GM12878 (cell line): ENCODE data around the gene LATS2. TPM values are rescaled to one million over a fixed set of nuclear protein-coding genes. Genes with fewer than 3 reads are reported as not detected.

ENCODE experiments used
- ATAC-seq: fragments of 200-7000 bp; cut with Tn5 transposase; 3 replicates; pipeline ENCODE4 v1.9.1; 2020; ENCODE audit warnings: mild to moderate bottlenecking, moderate library complexity
- BruUV-seq: library from RNA; stranded (reverse); fragments of 400-500 nt; replicated peaks from 2 replicates; lab custom pipeline; 2021; lab: Mats Ljungman, UMichigan
- CTCF ChIA-PET: fragments of 300-600 bp; sonication (Branson Sonifier 250); formaldehyde crosslinking; extraction: SDS; loops from one replicate; lab custom pipeline; 2021; ENCODE audit warnings: inconsistent platforms; lab: Yijun Ruan, JAX
- POLR2A ChIA-PET: fragments of 350-600 bp; formaldehyde crosslinking; extraction: SDS; loops from one replicate; lab custom pipeline; 2021; ENCODE audit warnings: inconsistent platforms; lab: Charles Lee
- RAD21 ChIA-PET: fragments of 300-600 bp; sonication (Branson Sonifier 250); formaldehyde crosslinking; loops from one replicate; lab custom pipeline; 2023; ENCODE audit warnings: antibody characterized with exemption; ENCODE audit not compliant: unreplicated experiment; lab: Charles Lee
- SMC1A ChIA-PET: fragments of 300-600 bp; sonication (Branson Sonifier 250); formaldehyde crosslinking; loops from one replicate; lab custom pipeline; 2023; ENCODE audit not compliant: unreplicated experiment, uncharacterized antibody; lab: Charles Lee
- DNase-seq: peaks from one replicate; pipeline ENCODE4 v3.0.0-alpha.2; 2011; ENCODE audit warnings: low read depth, low spot score
- FAIRE-seq: peaks from 3 replicates; lab custom pipeline; 2011; peaks lifted over from hg19 to GRCh38; lab: Jason Lieb, UNC
- H2AFZ ChIP-seq: 2 replicates; pipeline ENCODE4 v1.6.0; 2011; ENCODE audit warnings: low read depth, low read length, control low read depth; ENCODE audit not compliant: control insufficient read depth
- H3K27ac ChIP-seq: 2 replicates; pipeline ENCODE4 v1.5.1; 2011; ENCODE audit warnings: control low read depth; ENCODE audit not compliant: control insufficient read depth, insufficient read depth
- H3K27me3 ChIP-seq, 2 experiments: replicated peaks in 1 of 2; 2 replicates each; pipeline versions ENCODE4 v1.6.0 to v1.6.1; 2011; ENCODE audit warnings: low read length in 1 of 2; ENCODE audit not compliant: control insufficient read depth in 2 of 2, insufficient read depth in 2 of 2
- H3K36me3 ChIP-seq, 2 experiments: 2 replicates each; pipeline ENCODE4 v1.5.1; 2011; ENCODE audit warnings: low read length in 1 of 2; ENCODE audit not compliant: control insufficient read depth in 2 of 2, insufficient read depth in 2 of 2
- H3K4me1 ChIP-seq: 2 replicates; pipeline ENCODE4 v1.6.1; 2011; ENCODE audit warnings: mild to moderate bottlenecking, low read length, moderate library complexity, mixed read lengths; ENCODE audit not compliant: control insufficient read depth, insufficient read depth
- H3K4me2 ChIP-seq: 2 replicates; pipeline ENCODE4 v1.6.0; 2011; ENCODE audit warnings: control low read depth; ENCODE audit not compliant: control insufficient read depth, insufficient read depth
- H3K4me3 ChIP-seq: fragments of 200-600 bp; sonication (generic); 2 replicates; pipeline ENCODE4 v1.5.1; 2016
- H3K79me2 ChIP-seq: 2 replicates; pipeline ENCODE4 v1.6.0; 2011; ENCODE audit warnings: low read length; ENCODE audit not compliant: control insufficient read depth, insufficient read depth
- H3K9ac ChIP-seq: 2 replicates; pipeline ENCODE4 v1.8.0; 2011; ENCODE audit warnings: low read length, control low read depth, mixed read lengths; ENCODE audit not compliant: control insufficient read depth, insufficient read depth
- H3K9me3 ChIP-seq: replicated peaks from 3 replicates; pipeline ENCODE4 v1.5.1; 2011; ENCODE audit warnings: mild to moderate bottlenecking, low read length; ENCODE audit not compliant: control insufficient read depth, insufficient read depth
- H4K20me1 ChIP-seq: 2 replicates; pipeline ENCODE4 v1.6.0; 2011; ENCODE audit not compliant: control insufficient read depth, insufficient read depth
- ASH2L ChIP-seq: fragments of 300-600, 200-600 bp; sonication (generic); IDR thresholded peaks from 2 replicates; pipeline ENCODE4 v1.6.1; 2017; ENCODE audit warnings: low read depth, mild to moderate bottlenecking, borderline replicate concordance
- BCL11A ChIP-seq: IDR thresholded peaks from 2 replicates; pipeline ENCODE4 v1.6.1; 2011; ENCODE audit warnings: low read depth, low read length
- BRCA1 ChIP-seq: IDR thresholded peaks from 2 replicates; pipeline ENCODE4 v1.6.1; 2011; ENCODE audit warnings: low read depth, low read length, improper control_type of control experiment
- E2F4 ChIP-seq: IDR thresholded peaks from 2 replicates; pipeline ENCODE4 v1.6.1; 2012; ENCODE audit warnings: low read depth, low read length, improper control_type of control experiment
- LARP7 ChIP-seq: fragments of 450-650 bp; IDR thresholded peaks from 2 replicates; pipeline ENCODE4 v1.6.1; 2017; ENCODE audit warnings: mild to moderate bottlenecking
- RCOR1 ChIP-seq: conservative IDR thresholded peaks from 2 replicates; pipeline ENCODE4 v1.6.1; 2012; ENCODE audit warnings: low read depth, low read length, improper control_type of control experiment
- ZBED1 ChIP-seq: IDR thresholded peaks from 2 replicates; pipeline ENCODE4 v1.6.1; 2016; ENCODE audit warnings: borderline replicate concordance
- ZNF24 ChIP-seq: fragments of 450-650 bp; IDR thresholded peaks from 2 replicates; pipeline ENCODE4 v1.6.1; 2017; ENCODE audit warnings: antibody characterized with exemption, mild to moderate bottlenecking
- WGBS: methylation state at CpG from one replicate; pipeline ENCODE4 v1.1.6; 2016; ENCODE audit warnings: low lambda C conversion rate; ENCODE audit not compliant: insufficient replicate concordance, insufficient coverage; ENCODE audit errors: missing lambda C conversion rate; 5-methylcytosine and 5-hydroxymethylcytosine counted together
- in situ Hi-C: fragments of 300-500 bp; cut with MboI; formaldehyde crosslinking; loops from 9 replicates; pipeline ENCODE4 v1.14.3; 2018; ENCODE audit warnings: mixed read lengths
- intact Hi-C: fragments of 100-400 bp; cut with micrococcal nuclease; formaldehyde crosslinking; loops from one replicate; pipeline ENCODE4 v1.14.2; 2022; ENCODE audit not compliant: unreplicated experiment
- polyA plus RNA-seq, 11 experiments: library from polyadenylated mRNA; depleted of rRNA in 4 of 11; unstranded in 6 of 11; stranded (reverse) in 5 of 11; fragments of >200 nt; fragmentation: Nextera tagmentation in 4 of 11; fragmentation: Illumina TruSeq in 1 of 11; extraction: Ambion mirVana in 4 of 11; extraction: Trizol in 1 of 11; gene quantifications; 1 replicate in 1 of 11; 2 replicates in 10 of 11; pipeline versions ENCODE4 v1.2.1 to v1.2.3, GENCODE V29; 2011 to 2016; ENCODE audit warnings: inconsistent platforms in 2 of 11, missing spikeins in 2 of 11, low read depth in 1 of 11
- total RNA-seq, 4 experiments: library from RNA; depleted of rRNA in 3 of 4; stranded (reverse); fragments of >200 nt in 3 of 4; fragmentation: Illumina TruSeq in 1 of 4; extraction: Trizol in 1 of 4; gene quantifications; 2 replicates each; pipeline versions ENCODE4 v1.2.1 to v1.2.3, GENCODE V29; 2013 to 2021
- TF ChIP-seq, protein P1 (sequence below): fragments of 450-650 bp; IDR thresholded peaks from 2 replicates; pipeline ENCODE4 v1.6.1; 2017; ENCODE audit warnings: low read depth, mild to moderate bottlenecking, moderate library complexity

LATS2 gene
- total and polyA plus RNA-seq, 10 of the 15 experiments (the other 5 are each of a cell fraction or from before 2014, with no cell fraction given): 0.90 to 7.8 (median 2.0) TPM

DNA sequence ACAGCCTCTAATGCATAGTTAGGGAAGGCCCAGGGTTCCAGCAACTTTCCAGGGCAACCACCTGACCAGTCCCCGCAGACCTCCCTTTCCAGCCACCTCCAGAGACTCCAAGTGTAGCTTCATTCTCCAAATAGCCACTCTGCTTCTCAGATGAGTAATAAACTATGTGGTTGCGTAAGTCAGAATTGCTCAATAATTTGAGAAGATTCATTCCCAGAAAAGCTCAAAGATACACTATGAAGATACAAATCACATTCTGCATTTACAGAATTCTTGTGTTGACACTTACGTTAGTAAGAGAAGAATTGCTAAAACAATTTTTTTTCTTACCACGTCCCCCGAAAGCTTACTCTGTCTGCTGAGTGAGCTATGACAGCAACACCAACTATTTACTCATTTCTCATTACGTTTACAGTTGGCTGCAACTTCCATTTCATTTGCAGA is 8.2 kb upstream of the LATS2 start:
- Histone ChIP-seq H3K27me3 (no peaks in the 10 kb centered on the region), H3K4me1 (peaks cover 2% of the 10 kb centered on the region), H3K9me3 (no peaks in the 10 kb centered on the region), H3K36me3 (no peaks in the 10 kb centered on the region), H3K9ac (no peak overlapping the region), H2AFZ (no peak overlapping the region), H3K4me3 (no peak overlapping the region), H3K27ac (no peak overlapping the region), H3K79me2 (no peaks in the 10 kb centered on the region), H3K4me2 (no peak overlapping the region), H4K20me1 (no peaks in the 10 kb centered on the region)
- WGBS: 26% methylated on average over 6 of the region's 6 CpGs
- intact Hi-C loops: loop anchor here (10.0 kb wide), 1 partner anchor 125 kb away; no protein-coding TSS in a partner anchor
- ATAC-seq (no peak), DNase-seq (no peak), FAIRE-seq (no peak)
- no TSS peak for BruUV-seq
- ChIA-PET RAD21 (no interaction called here), POLR2A (interaction anchor here (1.3 kb wide), 1 partner anchor 26 kb away, joined by 3 read pairs; no protein-coding TSS in a partner anchor), CTCF (interaction anchor here (0.6 kb wide), 1 partner anchor 1743 kb away, joined by 3 read pairs; no protein-coding TSS in a partner anchor), SMC1A (interaction anchor here (1.0 kb wide), 1 partner anchor 11 kb away, joined by 3 read pairs; no protein-coding TSS in a partner anchor)
- in situ Hi-C loops: no loop called here
- TF ChIP-seq ZNF24 (no peak), ZBED1 (no peak)
- TF ChIP-seq, protein P1, sequence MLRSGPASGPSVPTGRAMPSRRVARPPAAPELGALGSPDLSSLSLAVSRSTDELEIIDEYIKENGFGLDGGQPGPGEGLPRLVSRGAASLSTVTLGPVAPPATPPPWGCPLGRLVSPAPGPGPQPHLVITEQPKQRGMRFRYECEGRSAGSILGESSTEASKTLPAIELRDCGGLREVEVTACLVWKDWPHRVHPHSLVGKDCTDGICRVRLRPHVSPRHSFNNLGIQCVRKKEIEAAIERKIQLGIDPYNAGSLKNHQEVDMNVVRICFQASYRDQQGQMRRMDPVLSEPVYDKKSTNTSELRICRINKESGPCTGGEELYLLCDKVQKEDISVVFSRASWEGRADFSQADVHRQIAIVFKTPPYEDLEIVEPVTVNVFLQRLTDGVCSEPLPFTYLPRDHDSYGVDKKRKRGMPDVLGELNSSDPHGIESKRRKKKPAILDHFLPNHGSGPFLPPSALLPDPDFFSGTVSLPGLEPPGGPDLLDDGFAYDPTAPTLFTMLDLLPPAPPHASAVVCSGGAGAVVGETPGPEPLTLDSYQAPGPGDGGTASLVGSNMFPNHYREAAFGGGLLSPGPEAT: no peak

DNA sequence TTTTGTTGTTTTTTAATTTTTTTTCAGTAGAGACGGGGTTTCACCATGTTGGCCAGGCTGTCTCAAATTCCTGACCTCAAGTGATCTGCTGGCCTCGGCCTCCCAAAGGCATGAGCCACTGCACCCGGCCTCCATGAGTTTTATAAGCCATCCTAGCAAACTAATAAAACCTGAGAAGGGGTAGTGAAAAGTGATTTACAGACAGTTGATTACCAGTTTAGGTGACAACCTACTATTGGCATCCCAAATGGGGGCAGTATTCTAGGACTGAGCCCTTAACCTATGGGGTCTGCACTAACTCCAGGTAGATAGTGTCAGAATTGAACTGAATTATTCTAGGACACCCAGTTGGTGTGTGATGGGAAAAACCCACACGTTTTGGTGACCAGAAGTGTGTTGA is 6.5 kb upstream of the LATS2 start:
- Histone ChIP-seq H3K4me1 (no peaks in the 10 kb centered on the region), H4K20me1 (no peaks in the 10 kb centered on the region), H3K79me2 (no peaks in the 10 kb centered on the region), H2AFZ (no peak overlapping the region), H3K27ac (no peak overlapping the region), H3K9ac (no peak overlapping the region), H3K27me3 (no peaks in the 10 kb centered on the region), H3K9me3 (no peaks in the 10 kb centered on the region), H3K4me2 (no peak overlapping the region), H3K36me3 (no peaks in the 10 kb centered on the region), H3K4me3 (no peak overlapping the region)
- ChIA-PET POLR2A (interaction anchor here (0.6 to 1.3 kb wide), 2 partner anchors 24 to 230 kb away, joined by 3 to 4 read pairs; no protein-coding TSS in a partner anchor), CTCF (no interaction called here), SMC1A (no interaction called here), RAD21 (no interaction called here)
- TF ChIP-seq E2F4 (no peak), BRCA1 (no peak), RCOR1 (no peak), BCL11A (no peak), LARP7 (no peak), ASH2L (no peak)
- in situ Hi-C loops: no loop called here
- FAIRE-seq: no peak
- ATAC-seq: no peak
- no peak for DNase-seq
- BruUV-seq: no TSS peak
- intact Hi-C loops: no loop called here
- 20% methylated on average over 4 of the region's 4 CpGs for WGBS
